Stimulated activated CD8-positive, alpha-beta memory T cell treated with anti-CD3 and anti-CD28 coated beads, Interleukin-2, amount 100 ng/mL, for 1 hour (primary cell): ENCODE results near the gene DYSF.
"Not testable (repeated sequence)": the region's sequence is repeated elsewhere in the genome, so short reads cannot be mapped to it uniquely, and the experiment has no call there.

Source experiments
- DNase-seq, 2 donors: peaks; one replicate each; pipeline ENCODE4 v3.0.0-alpha.2; 2020; ENCODE audit warnings: low read depth in 2 of 2

DYSF gene

GRCh38 chr2:71453404-71454220, at the start of gene DYSF:
DYSF (plus strand) TSS chr2:71453561.
- no peak for DNase-seq

- no peak for DNase-seq
Observed at GRCh38 chr2:71409611-71410010, 43.8 kb upstream of the DYSF start.

- DNase-seq: no peak
Observed at GRCh38 chr2:71410696-71411095, 42.7 kb upstream of the DYSF start.

- not testable (repeated sequence) for DNase-seq
Observed at GRCh38 chr2:71416866-71417265, 36.5 kb upstream of the DYSF start.

- DNase-seq: no peak
Observed at GRCh38 chr2:71417300-71418202, 35.8 kb upstream of the DYSF start.

GRCh38 chr2:71419145-71419544, 34.2 kb upstream of the DYSF start:
- DNase-seq: no peak

- DNase-seq: no peak
Observed at GRCh38 chr2:71419976-71420375, 33.4 kb upstream of the DYSF start.

- DNase-seq: no peak
Observed at GRCh38 chr2:71422786-71423185, 30.6 kb upstream of the DYSF start.

- no peak for DNase-seq
Observed at GRCh38 chr2:71423817-71424420, 29.4 kb upstream of the DYSF start.

GRCh38 chr2:71426721-71427120, 26.6 kb upstream of the DYSF start:
- no peak for DNase-seq

GRCh38 chr2:71428472-71429383, 24.6 kb upstream of the DYSF start:
- DNase-seq: no peak

- DNase-seq: not testable (repeated sequence)
Observed at GRCh38 chr2:71445142-71445541, 8.2 kb upstream of the DYSF start.

GRCh38 chr2:71446505-71446904, 6.9 kb upstream of the DYSF start:
- no peak for DNase-seq

GRCh38 chr2:71449343-71449742, 4.0 kb upstream of the DYSF start:
- no peak for DNase-seq

- DNase-seq: no peak
Observed at GRCh38 chr2:71451705-71452104, 1.7 kb upstream of the DYSF start.

- DNase-seq: no peak
Observed at GRCh38 chr2:71452565-71452964, 796 bp upstream of the DYSF start.

- DNase-seq: no peak
Observed at GRCh38 chr2:71454221-71455010, 1.1 kb downstream of the DYSF start.

GRCh38 chr2:71455011-71455740, 1.8 kb downstream of the DYSF start:
- no peak for DNase-seq

GRCh38 chr2:71455741-71456569, 2.6 kb downstream of the DYSF start:
- no peak for DNase-seq
